Stimulated activated CD4-positive, alpha-beta T cell treated with anti-CD3 and anti-CD28 coated beads, TNF-alpha, amount 100 ng/mL, for 24 hours (primary cell): Measurements from ENCODE around the gene ABTB2.
"Not testable (repeated sequence)": the region's sequence is repeated elsewhere in the genome, so short reads cannot be mapped to it uniquely, and the experiment has no call there.

Experiments used
- DNase-seq, 3 experiments: peaks; one replicate each; pipeline ENCODE4 v3.0.0-alpha.2; 2020; ENCODE audit warnings: low read depth in 3 of 3

The ABTB2 gene

GRCh38 chr11:34263441-34264091 is 94.2 kb downstream of the ABTB2 start:
- DNase-seq, result no peak

- DNase-seq, result no peak
These were observed 95.2 kb downstream of the ABTB2 start for GRCh38 chr11:34262531-34263081.

- no peak for DNase-seq
These were observed 96.0 kb downstream of the ABTB2 start for GRCh38 chr11:34261820-34262219.

- no peak for DNase-seq
These were observed 96.7 kb downstream of the ABTB2 start for GRCh38 chr11:34261095-34261494.

GRCh38 chr11:34260072-34260575 is 97.7 kb downstream of the ABTB2 start:
- no peak for DNase-seq

- DNase-seq, result no peak
These were observed 98.7 kb downstream of the ABTB2 start for GRCh38 chr11:34259087-34259486.

GRCh38 chr11:34256626-34257025 is 101.2 kb downstream of the ABTB2 start:
- DNase-seq, result no peak

- no peak for DNase-seq
These were observed 101.7 kb downstream of the ABTB2 start for GRCh38 chr11:34256150-34256549.

GRCh38 chr11:34255101-34255500 is 102.7 kb downstream of the ABTB2 start:
- no peak for DNase-seq

- DNase-seq, result no peak
These were observed 103.8 kb downstream of the ABTB2 start for GRCh38 chr11:34254011-34254410.

- no peak for DNase-seq
These were observed 105.2 kb downstream of the ABTB2 start for GRCh38 chr11:34252651-34253050.

- DNase-seq, result no peak
These were observed 105.8 kb downstream of the ABTB2 start for GRCh38 chr11:34252015-34252414.

GRCh38 chr11:34251589-34251980 is 106.2 kb downstream of the ABTB2 start:
- DNase-seq, result no peak

- DNase-seq, result peak; percentile 33 to 60 (median 38)
These were observed 106.8 kb downstream of the ABTB2 start for GRCh38 chr11:34250732-34251588.

GRCh38 chr11:34250211-34250610 is 107.6 kb downstream of the ABTB2 start:
- DNase-seq, result no peak

- no peak for DNase-seq
These were observed 108.4 kb downstream of the ABTB2 start for GRCh38 chr11:34249439-34249838.

GRCh38 chr11:34246511-34246910 is 111.3 kb downstream of the ABTB2 start:
- not testable (repeated sequence) for DNase-seq

GRCh38 chr11:34245041-34245440 is 112.8 kb downstream of the ABTB2 start:
- no peak for DNase-seq

GRCh38 chr11:34243600-34244464 is 114.0 kb downstream of the ABTB2 start:
- DNase-seq, result peak in 1 of 3 experiments; percentile 46

- no peak for DNase-seq
These were observed 115.7 kb downstream of the ABTB2 start for GRCh38 chr11:34242037-34242625.

- no peak for DNase-seq
These were observed 117.7 kb downstream of the ABTB2 start for GRCh38 chr11:34240150-34240494.
